K562 (cell line): ENCODE results near the gene ACP5. TPM values are rescaled to one million over a fixed set of nuclear protein-coding genes. Genes with fewer than 3 reads are reported as not detected.

Experiments used
- HDAC3 ChIP-seq: fragments of 450-650 bp; IDR thresholded peaks from 2 replicates; pipeline ENCODE4 v1.6.1; 2018; ENCODE audit warnings: borderline replicate concordance, mild to moderate bottlenecking, moderate library complexity; ENCODE audit not compliant: partially characterized antibody
- HNRNPH1 ChIP-seq: fragments of 200-400 bp; formaldehyde crosslinking; optimal IDR thresholded peaks from 2 replicates; pipeline ENCODE3; 2017; ENCODE audit warnings: low read depth, mild to moderate bottlenecking, low read length, moderate library complexity
- MTA3 ChIP-seq: fragments of 450-650 bp; formaldehyde crosslinking; IDR thresholded peaks from 2 replicates; pipeline ENCODE4 v1.6.1; 2017; ENCODE audit warnings: mild to moderate bottlenecking, borderline replicate concordance
- NCOA2 ChIP-seq, 2 experiments: fragments of 450-650 bp; IDR thresholded peaks; 2 replicates each; pipeline ENCODE4 v1.6.1; 2018; ENCODE audit warnings: mild to moderate bottlenecking in 2 of 2, moderate library complexity in 1 of 2; ENCODE audit not compliant: partially characterized antibody in 2 of 2
- NFRKB ChIP-seq: fragments of 450-650 bp; IDR thresholded peaks from 2 replicates; pipeline ENCODE4 v1.6.1; 2016; ENCODE audit warnings: low read depth
- NR4A1 ChIP-seq, 2 experiments: fragments of 250-450 bp in 1 of 2; fragments of 450-650 bp in 1 of 2; sonication (Bioruptor Pico) in 1 of 2; IDR thresholded peaks; 2 replicates each; pipeline versions ENCODE4 v1.4.0 to v1.6.1; 2016 to 2020; ENCODE audit warnings: mild to moderate bottlenecking in 2 of 2, missing compliant biosample characterization in 1 of 2, missing genetic modification characterization in 1 of 2, moderate library complexity in 1 of 2
- POU5F1 ChIP-seq: fragments of 150-350 bp; IDR thresholded peaks from 2 replicates; pipeline ENCODE4 v1.6.1; 2014; ENCODE audit warnings: borderline replicate concordance, low read length, low read depth, mild to moderate bottlenecking; ENCODE audit not compliant: partially characterized antibody
- TAF7 ChIP-seq: fragments of 450-650 bp; IDR thresholded peaks from 2 replicates; pipeline ENCODE4 v1.6.1; 2016; ENCODE audit warnings: missing genetic modification characterization, missing compliant biosample characterization
- TBL1XR1 ChIP-seq, 2 experiments: IDR thresholded peaks; 2 replicates each; pipeline ENCODE4 v1.6.1; 2012; ENCODE audit warnings: improper control_type of control experiment in 2 of 2, low read length in 2 of 2, mild to moderate bottlenecking in 1 of 2
- ZFP1 ChIP-seq: fragments of 450-650 bp; formaldehyde crosslinking; IDR thresholded peaks from 2 replicates; pipeline ENCODE4 v1.4.0; 2020; ENCODE audit warnings: mild to moderate bottlenecking, mixed read lengths
- ZNF75A ChIP-seq: fragments of 450-650 bp; formaldehyde crosslinking; IDR thresholded peaks from 2 replicates; pipeline ENCODE4 v1.4.0; 2020; ENCODE audit warnings: mild to moderate bottlenecking
- polyA plus RNA-seq, 8 experiments: library from polyadenylated mRNA; depleted of rRNA in 4 of 8; stranded (reverse) in 5 of 8; unstranded in 3 of 8; fragments of >200 nt; fragmentation: Nextera tagmentation in 2 of 8; fragmentation: Illumina TruSeq in 1 of 8; extraction: Ambion mirVana in 2 of 8; extraction: Trizol in 1 of 8; gene quantifications; 2 replicates each; pipeline versions ENCODE4 v1.2.1 to v1.2.3, GENCODE V29; 2011 to 2014; ENCODE audit warnings: inconsistent platforms in 1 of 8, missing spikeins in 1 of 8
- total RNA-seq, 7 experiments: library from RNA; depleted of rRNA in 6 of 7; stranded (reverse); fragments of >200 nt in 6 of 7; fragmentation: Illumina TruSeq in 2 of 7; extraction: Trizol in 2 of 7; gene quantifications; 2 replicates each; pipeline versions ENCODE4 v1.2.1 to v1.2.3, GENCODE V29; 2011 to 2021; ENCODE audit warnings: low replicate concordance in 1 of 7
- TF ChIP-seq, protein P1 (sequence below), 2 experiments: fragments of 450-650 bp in 1 of 2; sonication (generic) in 1 of 2; formaldehyde crosslinking; conservative IDR thresholded peaks; 2 replicates each; pipeline versions ENCODE4 v1.4.0 to v1.8.1; 2020 to 2022; ENCODE audit warnings: mild to moderate bottlenecking in 1 of 2, missing genetic modification reagents in 1 of 2
- TF ChIP-seq, protein P2 (sequence below): fragments of 450-650 bp; formaldehyde crosslinking; IDR thresholded peaks from 2 replicates; pipeline ENCODE4 v1.4.0; 2020; ENCODE audit warnings: mild to moderate bottlenecking, moderate library complexity
- TF ChIP-seq, protein P3 (sequence below): fragments of 450-650 bp; IDR thresholded peaks from 2 replicates; pipeline ENCODE4 v1.6.1; 2017; ENCODE audit warnings: antibody characterized with exemption
- TF ChIP-seq, protein P4 (sequence below): fragments of 450-650 bp; formaldehyde crosslinking; IDR thresholded peaks from 2 replicates; pipeline ENCODE4 v1.4.0; 2020; ENCODE audit warnings: mild to moderate bottlenecking, moderate library complexity
- TF ChIP-seq, protein P5 (sequence below): fragments of 250-450 bp; sonication (Bioruptor Pico); IDR thresholded peaks from 2 replicates; pipeline ENCODE4 v1.5.0; 2022; ENCODE audit warnings: mild to moderate bottlenecking

ACP5 gene
- total and polyA plus RNA-seq, 9 of the 15 experiments (the other 6 are each of a cell fraction or from before 2014, with no cell fraction given) = 0.06 to 1.1 (median 0.31) TPM; not detected in 1

DNA sequence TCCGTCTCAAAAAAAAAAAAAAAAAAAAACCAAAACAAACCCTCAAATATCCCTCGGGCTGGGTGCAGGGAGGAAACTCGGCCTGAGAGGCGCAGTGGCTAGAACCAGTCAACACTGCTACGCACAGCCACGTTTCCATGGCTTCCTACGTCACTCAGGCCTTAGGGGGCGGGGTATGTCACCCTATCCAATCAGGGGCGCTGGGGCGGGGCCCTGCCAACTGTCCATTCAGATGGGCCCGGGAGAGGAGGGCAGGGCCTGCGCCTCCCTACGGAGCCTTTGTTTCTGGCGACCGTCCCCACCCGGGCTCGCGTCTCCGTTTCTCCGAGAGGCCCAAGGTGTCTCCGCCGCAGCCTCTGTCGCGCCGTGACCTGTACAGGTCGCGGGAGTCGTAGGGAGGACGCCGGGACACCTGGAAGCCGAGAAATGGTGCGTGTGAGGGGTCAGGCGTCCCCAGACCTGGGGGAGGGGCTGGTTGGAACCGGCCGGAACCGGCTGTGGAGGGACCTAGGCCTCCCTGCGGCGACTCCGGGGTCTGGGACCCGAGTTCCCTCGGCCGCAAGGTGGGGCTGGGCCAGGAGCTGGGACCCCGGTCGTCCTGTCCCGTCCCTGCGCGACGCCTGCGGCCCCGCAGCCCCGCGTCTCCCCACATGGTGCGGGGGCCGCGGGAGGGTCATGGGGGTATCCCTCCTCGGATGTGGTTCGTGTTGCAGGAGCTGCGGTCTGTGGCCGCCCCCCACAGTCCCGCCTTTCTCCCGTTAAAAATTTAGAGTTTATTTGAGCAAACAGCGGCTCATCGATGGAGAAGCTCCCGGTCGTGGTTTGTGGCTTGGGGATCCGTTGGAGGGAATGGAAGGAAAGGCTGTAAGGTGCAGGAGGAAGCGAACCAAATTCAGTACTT lies 20.0 kb upstream of the ACP5 start, which contains the start of gene ZNF627 (continued):
- TF ChIP-seq, protein P1, sequence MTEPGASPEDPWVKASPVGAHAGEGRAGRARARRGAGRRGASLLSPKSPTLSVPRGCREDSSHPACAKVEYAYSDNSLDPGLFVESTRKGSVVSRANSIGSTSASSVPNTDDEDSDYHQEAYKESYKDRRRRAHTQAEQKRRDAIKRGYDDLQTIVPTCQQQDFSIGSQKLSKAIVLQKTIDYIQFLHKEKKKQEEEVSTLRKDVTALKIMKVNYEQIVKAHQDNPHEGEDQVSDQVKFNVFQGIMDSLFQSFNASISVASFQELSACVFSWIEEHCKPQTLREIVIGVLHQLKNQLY (CRISPR knock-in tag; conservative IDR thresholded peaks at IDR 0.05) = no peak
- TF ChIP-seq MTA3 = peak; percentile 90; the same call in 1 of the 2 replicates
- TF ChIP-seq HNRNPH1 = no peak
- peak; percentile 19; the same call in 1 of the 2 replicates for TF ChIP-seq ZFP1 (CRISPR knock-in tag)
- TF ChIP-seq, protein P2, sequence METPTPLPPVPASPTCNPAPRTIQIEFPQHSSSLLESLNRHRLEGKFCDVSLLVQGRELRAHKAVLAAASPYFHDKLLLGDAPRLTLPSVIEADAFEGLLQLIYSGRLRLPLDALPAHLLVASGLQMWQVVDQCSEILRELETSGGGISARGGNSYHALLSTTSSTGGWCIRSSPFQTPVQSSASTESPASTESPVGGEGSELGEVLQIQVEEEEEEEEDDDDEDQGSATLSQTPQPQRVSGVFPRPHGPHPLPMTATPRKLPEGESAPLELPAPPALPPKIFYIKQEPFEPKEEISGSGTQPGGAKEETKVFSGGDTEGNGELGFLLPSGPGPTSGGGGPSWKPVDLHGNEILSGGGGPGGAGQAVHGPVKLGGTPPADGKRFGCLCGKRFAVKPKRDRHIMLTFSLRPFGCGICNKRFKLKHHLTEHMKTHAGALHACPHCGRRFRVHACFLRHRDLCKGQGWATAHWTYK (CRISPR knock-in tag) = peak; percentile 85
- TF ChIP-seq, protein P3, sequence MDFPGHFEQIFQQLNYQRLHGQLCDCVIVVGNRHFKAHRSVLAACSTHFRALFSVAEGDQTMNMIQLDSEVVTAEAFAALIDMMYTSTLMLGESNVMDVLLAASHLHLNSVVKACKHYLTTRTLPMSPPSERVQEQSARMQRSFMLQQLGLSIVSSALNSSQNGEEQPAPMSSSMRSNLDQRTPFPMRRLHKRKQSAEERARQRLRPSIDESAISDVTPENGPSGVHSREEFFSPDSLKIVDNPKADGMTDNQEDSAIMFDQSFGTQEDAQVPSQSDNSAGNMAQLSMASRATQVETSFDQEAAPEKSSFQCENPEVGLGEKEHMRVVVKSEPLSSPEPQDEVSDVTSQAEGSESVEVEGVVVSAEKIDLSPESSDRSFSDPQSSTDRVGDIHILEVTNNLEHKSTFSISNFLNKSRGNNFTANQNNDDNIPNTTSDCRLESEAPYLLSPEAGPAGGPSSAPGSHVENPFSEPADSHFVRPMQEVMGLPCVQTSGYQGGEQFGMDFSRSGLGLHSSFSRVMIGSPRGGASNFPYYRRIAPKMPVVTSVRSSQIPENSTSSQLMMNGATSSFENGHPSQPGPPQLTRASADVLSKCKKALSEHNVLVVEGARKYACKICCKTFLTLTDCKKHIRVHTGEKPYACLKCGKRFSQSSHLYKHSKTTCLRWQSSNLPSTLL = no peak
- no peak for TF ChIP-seq NCOA2 (IDR thresholded peaks at IDR 0.05; ENCODE audit: partially characterized antibody in 2 of 2)
- TF ChIP-seq TAF7 (tag) = peak; percentile 85
- TF ChIP-seq, protein P4, sequence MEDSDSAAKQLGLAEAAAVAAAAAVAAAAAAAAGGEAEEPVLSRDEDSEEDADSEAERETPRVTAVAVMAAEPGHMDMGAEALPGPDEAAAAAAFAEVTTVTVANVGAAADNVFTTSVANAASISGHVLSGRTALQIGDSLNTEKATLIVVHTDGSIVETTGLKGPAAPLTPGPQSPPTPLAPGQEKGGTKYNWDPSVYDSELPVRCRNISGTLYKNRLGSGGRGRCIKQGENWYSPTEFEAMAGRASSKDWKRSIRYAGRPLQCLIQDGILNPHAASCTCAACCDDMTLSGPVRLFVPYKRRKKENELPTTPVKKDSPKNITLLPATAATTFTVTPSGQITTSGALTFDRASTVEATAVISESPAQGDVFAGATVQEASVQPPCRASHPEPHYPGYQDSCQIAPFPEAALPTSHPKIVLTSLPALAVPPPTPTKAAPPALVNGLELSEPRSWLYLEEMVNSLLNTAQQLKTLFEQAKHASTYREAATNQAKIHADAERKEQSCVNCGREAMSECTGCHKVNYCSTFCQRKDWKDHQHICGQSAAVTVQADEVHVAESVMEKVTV (CRISPR knock-in tag) = 0 out of 2 replicates have a peak, but pooled peaks have one; percentile 14
- TF ChIP-seq, protein P5, sequence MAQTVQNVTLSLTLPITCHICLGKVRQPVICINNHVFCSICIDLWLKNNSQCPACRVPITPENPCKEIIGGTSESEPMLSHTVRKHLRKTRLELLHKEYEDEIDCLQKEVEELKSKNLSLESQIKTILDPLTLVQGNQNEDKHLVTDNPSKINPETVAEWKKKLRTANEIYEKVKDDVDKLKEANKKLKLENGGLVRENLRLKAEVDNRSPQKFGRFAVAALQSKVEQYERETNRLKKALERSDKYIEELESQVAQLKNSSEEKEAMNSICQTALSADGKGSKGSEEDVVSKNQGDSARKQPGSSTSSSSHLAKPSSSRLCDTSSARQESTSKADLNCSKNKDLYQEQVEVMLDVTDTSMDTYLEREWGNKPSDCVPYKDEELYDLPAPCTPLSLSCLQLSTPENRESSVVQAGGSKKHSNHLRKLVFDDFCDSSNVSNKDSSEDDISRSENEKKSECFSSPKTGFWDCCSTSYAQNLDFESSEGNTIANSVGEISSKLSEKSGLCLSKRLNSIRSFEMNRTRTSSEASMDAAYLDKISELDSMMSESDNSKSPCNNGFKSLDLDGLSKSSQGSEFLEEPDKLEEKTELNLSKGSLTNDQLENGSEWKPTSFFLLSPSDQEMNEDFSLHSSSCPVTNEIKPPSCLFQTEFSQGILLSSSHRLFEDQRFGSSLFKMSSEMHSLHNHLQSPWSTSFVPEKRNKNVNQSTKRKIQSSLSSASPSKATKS (CRISPR knock-in tag) = no peak
- TF ChIP-seq ZNF75A (CRISPR knock-in tag) = no peak
- TF ChIP-seq HDAC3 = no peak
- TF ChIP-seq NR4A1 (CRISPR knock-in tag; IDR thresholded peaks at IDR 0.05) = peak; percentile 68; the same call in 1 of the 2 replicates
- TF ChIP-seq NR4A1 (tag; IDR thresholded peaks at IDR 0.05) = peak; percentile 61; the same call in 1 of the 2 replicates
- TF ChIP-seq NFRKB = 0 out of 2 replicates have a peak, but pooled peaks have one; percentile 49
- TF ChIP-seq TBL1XR1 (IDR thresholded peaks at IDR 0.05; ENCODE audit: low read length in 2 of 2) = no peak
- TF ChIP-seq POU5F1 = peak; percentile 24
